Bronchial epithelial cell (primary cell): ENCODE data around the gene TNRC6B. TPM values are rescaled to one million over a fixed set of nuclear protein-coding genes. Genes with fewer than 3 reads are reported as not detected.
"Not testable (repeated sequence)": the region's sequence is repeated elsewhere in the genome, so short reads cannot be mapped to it uniquely, and the experiment has no call there.

Experiments
- DNase-seq: peaks from one replicate; pipeline ENCODE4 v3.0.0-alpha.2; 2010; ENCODE audit warnings: low read depth
- FAIRE-seq: peaks from 2 replicates; lab custom pipeline; 2011; peaks lifted over from hg19 to GRCh38; lab: Jason Lieb, UNC
- H3K27me3 ChIP-seq: 2 replicates; pipeline ENCODE4 v1.5.1; 2011; ENCODE audit warnings: low read length; ENCODE audit not compliant: control insufficient read depth, insufficient read depth
- H3K36me3 ChIP-seq: 2 replicates; pipeline ENCODE4 v1.5.1; 2011; ENCODE audit warnings: low read length; ENCODE audit not compliant: control insufficient read depth, insufficient read depth
- H3K4me3 ChIP-seq: 2 replicates; pipeline ENCODE4 v1.5.1; 2011; ENCODE audit warnings: mild to moderate bottlenecking, low read depth, low read length, control low read depth
- total RNA-seq: library from RNA; depleted of rRNA; stranded (reverse); fragments of >200 nt; gene quantifications from 2 replicates; pipeline ENCODE4 v1.2.1, GENCODE V29; 2014
- TF ChIP-seq, protein P1 (sequence below): IDR thresholded peaks from 2 replicates; pipeline ENCODE4 v1.5.1; 2011; ENCODE audit warnings: mild to moderate bottlenecking, moderate library complexity, low read length, control low read depth, inconsistent platforms; ENCODE audit not compliant: insufficient read depth, severe bottlenecking

TNRC6B gene
- total RNA-seq, 1 donor from 2014 or later, result 8.4 TPM

DNA sequence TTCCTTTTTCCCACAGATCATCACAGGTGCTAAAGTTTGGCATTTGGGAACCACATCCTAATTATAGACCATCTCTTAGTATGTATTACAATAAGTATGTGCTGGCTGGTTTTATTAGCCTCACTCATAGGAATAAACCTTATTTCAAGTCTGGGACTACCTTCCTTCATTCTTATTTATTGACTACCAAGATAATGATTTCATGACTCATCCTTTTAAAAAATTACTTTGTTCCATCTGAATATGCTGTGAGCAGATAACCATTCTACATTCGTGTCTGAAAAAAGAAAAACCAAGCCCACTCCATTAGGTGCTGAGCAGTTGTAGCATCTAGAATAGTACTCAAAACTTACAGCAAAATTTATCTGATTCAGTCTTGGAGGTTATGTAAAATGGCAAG is 12.3 kb downstream of the TNRC6B start:
- TF ChIP-seq, protein P1, sequence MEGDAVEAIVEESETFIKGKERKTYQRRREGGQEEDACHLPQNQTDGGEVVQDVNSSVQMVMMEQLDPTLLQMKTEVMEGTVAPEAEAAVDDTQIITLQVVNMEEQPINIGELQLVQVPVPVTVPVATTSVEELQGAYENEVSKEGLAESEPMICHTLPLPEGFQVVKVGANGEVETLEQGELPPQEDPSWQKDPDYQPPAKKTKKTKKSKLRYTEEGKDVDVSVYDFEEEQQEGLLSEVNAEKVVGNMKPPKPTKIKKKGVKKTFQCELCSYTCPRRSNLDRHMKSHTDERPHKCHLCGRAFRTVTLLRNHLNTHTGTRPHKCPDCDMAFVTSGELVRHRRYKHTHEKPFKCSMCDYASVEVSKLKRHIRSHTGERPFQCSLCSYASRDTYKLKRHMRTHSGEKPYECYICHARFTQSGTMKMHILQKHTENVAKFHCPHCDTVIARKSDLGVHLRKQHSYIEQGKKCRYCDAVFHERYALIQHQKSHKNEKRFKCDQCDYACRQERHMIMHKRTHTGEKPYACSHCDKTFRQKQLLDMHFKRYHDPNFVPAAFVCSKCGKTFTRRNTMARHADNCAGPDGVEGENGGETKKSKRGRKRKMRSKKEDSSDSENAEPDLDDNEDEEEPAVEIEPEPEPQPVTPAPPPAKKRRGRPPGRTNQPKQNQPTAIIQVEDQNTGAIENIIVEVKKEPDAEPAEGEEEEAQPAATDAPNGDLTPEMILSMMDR, result no peak
- FAIRE-seq, result no peak

DNA sequence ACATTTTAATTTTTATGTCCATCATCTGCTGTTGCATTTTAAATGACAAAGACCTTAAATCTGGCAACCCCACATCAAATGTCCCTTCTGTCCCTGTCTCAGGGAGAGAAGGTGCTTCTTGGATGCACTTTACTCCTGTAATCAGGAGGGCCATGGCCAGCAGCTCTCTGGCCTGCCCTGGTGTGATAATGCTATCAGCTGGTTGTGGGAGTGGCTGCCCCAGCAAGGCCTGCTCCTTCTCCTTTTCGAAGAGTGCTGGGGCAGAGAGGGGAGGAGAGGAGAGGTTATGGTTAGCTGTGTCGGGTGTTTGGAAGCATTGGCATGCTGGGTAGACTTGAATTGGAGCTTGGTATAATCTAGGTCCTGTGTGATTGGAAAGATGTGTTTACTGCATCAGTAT is 12.8 kb downstream of the TNRC6B start:
- TF ChIP-seq, protein P1, result no peak
- DNase-seq (no peak), FAIRE-seq (no peak)
- Histone ChIP-seq H3K4me3 (no peak overlapping the region), H3K27me3 (no peaks in the 10 kb centered on the region), H3K36me3 (no peaks in the 10 kb centered on the region)

More for the DNA sequence above, 12.3 kb downstream of the TNRC6B start:
- H3K27me3 ChIP-seq, result no peaks in the 10 kb centered on the region
- no peak for DNase-seq
- H3K4me3 ChIP-seq, result no peak overlapping the region
- H3K36me3 ChIP-seq, result no peaks in the 10 kb centered on the region

DNA sequence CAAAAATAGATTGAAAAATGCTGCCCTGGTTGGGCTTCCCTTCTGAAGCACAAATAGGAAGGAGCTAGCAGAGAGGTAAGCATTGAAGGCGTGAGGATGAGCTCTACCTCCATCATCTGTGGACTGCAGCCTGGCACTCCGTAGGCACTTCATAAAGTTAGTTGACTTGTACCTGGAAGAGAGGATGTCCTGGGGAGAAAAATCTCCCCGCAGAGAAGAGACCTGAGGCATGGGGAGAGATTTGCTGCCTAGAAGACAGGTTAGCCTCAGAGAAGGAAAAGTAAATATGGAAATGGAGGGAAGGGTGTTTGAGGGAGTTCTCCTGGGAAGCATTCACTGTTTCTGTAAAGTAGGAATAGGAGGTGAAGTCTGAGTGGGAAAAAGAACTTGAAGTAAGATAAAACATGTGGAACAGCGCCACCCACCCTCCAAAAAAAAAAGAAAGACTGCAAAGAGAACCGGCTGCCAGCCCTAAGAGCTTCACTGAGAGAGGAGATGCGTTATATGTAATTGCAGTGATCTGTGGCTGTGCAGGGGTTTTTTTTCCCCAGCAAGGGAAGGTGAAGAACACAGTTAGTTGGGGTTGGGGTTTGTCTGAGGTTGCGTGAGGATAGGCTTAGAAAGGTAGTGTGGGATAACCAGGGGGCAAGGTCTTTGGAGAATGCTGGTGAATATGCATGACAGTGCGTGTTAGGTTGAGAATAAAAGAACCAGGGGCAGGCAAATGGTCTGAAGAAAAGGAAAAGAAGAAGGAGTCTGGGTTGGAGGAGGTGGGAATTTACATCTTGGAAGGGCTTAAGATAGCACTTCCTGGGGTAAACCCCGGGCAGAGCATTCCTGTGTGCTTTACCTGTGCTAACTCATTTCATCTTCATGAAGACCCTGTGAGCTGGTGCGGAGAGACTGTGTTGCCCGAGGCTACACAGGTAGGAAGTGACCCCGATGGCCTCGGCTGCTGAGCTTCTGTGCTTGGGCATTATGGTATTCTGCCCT is 16.0 kb downstream of the TNRC6B start:
- no peak for FAIRE-seq
- peak; percentile 36 for DNase-seq
- TF ChIP-seq, protein P1, result peak; percentile 53
- Histone ChIP-seq H3K27me3 (no peaks in the 10 kb centered on the region), H3K4me3 (no peak overlapping the region), H3K36me3 (no peaks in the 10 kb centered on the region)

DNA sequence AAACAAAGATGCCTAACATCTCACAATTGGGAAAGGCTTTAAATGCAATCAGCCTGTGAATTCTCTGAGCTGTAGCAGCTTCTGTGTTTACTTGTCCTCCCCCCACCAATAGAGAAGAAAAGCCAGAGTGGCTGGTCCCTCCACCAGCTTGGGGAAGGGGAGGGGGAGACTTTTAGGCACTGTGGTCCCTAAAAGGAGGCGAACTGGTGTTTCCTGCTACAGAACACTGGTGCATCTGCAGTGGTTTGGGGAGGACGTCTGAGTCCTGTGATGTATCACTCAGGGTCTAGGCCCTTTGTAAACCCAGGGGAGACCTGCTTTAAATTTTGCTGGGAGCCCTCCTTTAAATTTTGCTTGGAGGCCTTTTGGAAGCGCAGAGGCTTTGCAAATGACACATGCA is 16.9 kb downstream of the TNRC6B start:
- Histone ChIP-seq H3K27me3 (no peaks in the 10 kb centered on the region), H3K4me3 (no peak overlapping the region), H3K36me3 (no peaks in the 10 kb centered on the region)
- TF ChIP-seq, protein P1, result no peak
- DNase-seq (no peak), FAIRE-seq (no peak)

DNA sequence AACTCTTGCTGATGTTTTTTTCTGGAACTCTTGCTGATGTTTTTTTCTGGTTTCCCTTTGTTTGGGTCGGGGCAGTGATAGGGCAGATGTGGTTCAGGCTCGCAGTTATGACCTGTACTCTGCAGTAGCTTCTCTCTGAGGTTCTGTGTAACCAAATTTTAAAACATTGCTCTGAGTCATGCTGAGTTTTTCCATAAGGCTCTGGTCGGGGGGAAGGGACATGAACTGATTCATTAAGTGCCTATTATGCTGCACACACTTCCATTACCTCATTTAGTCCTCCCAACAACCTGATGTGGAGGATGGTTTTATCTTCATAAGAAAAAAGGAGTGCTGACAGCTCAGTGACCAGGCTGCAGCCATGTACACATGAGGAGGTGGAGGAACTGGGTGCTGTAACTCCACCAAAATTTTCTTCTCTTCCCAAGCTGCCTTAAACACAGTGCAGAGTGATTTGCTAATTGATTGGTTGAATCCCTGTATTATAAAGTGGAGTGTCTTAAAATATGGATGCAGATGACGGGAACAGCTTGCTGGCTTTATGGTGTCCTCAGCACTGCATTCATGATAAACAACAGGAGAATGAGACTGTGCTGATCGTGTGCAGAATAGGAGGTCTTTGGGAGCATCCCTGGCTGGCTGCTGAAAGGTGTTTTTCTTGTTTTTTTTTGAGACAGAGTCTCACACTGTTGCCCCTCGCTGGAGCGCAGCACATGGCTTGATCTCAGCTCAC is 19.1 kb downstream of the TNRC6B start:
- FAIRE-seq (peak; percentile 64), DNase-seq (peak; percentile 94)
- TF ChIP-seq, protein P1, result no peak
- Histone ChIP-seq H3K36me3 (no peaks in the 10 kb centered on the region), H3K4me3 (no peak overlapping the region), H3K27me3 (no peaks in the 10 kb centered on the region)

DNA sequence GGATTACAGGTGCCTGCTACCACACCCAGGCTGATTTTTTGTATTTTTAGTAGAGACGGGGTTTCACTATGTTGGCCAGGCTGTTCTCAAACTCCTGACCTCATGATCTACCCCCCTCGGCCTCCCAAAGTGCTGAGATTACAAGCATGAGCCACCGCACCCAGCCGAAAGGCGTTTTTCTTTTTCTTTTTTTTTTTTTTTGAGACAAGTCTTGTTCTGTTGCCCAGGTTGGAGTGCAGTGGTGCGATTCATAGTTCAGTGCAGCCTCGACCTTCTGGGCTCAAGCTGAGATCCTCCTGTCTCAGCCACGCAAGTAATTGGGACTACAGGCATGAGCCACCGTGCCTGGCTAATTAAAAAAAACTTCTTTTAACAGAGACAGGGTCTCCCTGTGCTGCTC is 19.7 kb downstream of the TNRC6B start:
- not testable (repeated sequence) for DNase-seq, H3K4me3 ChIP-seq, FAIRE-seq, H3K36me3 ChIP-seq, H3K27me3 ChIP-seq
